ENCODE results near the gene C6orf62.

Gene C6orf62

GRCh38 chr6:24667378-24667803 is 51.6 kb downstream of the C6orf62 start:
- no peak for TF ChIP-seq CTCF (IDR thresholded peaks at IDR 0.05; ENCODE audit: control extremely low read depth, extremely low read depth, low read depth, missing control alignments)
- ChIA-PET POLR2A (interaction anchor here (0.7 kb wide), 1 partner anchor 54 kb away, joined by 3 read pairs; no protein-coding TSS in a partner anchor), CTCF (interaction anchor here (0.8 to 1.6 kb wide), 6 partner anchors 26 to 237 kb away, joined by 3 to 4 read pairs (median 3); no protein-coding TSS in a partner anchor)
- DNase-seq (ENCODE audit: extremely low spot score), result peak; percentile 20

GRCh38 chr6:24666641-24667377 is 52.1 kb downstream of the C6orf62 start, which contains the start of the genes ACOT13 and TDP2:
Gene ACOT13, plus strand, starts transcription at chr6:24667077. Its CDS starts 187 bp downstream, at chr6:24667264.
Gene TDP2, minus strand, starts transcription at chr6:24666899. Its CDS starts 37 bp downstream, at chr6:24666862.
- DNase-seq (ENCODE audit: extremely low spot score), result peak; percentile 96
- CTCF ChIA-PET, result interaction anchor here (0.8 to 1.6 kb wide), 6 partner anchors 26 to 236 kb away, joined by 3 to 4 read pairs (median 3); no protein-coding TSS in a partner anchor
- POLR2A ChIA-PET, result interaction anchor here (0.6 to 0.7 kb wide), 3 partner anchors 32 to 55 kb away, joined by 3 to 6 read pairs (median 3); partner anchors contain the start of gene C6orf62
- no peak for TF ChIP-seq CTCF (IDR thresholded peaks at IDR 0.05; ENCODE audit: control extremely low read depth, extremely low read depth, low read depth, missing control alignments)

- peak; percentile 43 for DNase-seq (ENCODE audit: extremely low spot score)
- no peak for TF ChIP-seq CTCF (IDR thresholded peaks at IDR 0.05; ENCODE audit: control extremely low read depth, extremely low read depth, low read depth, missing control alignments)
- ChIA-PET POLR2A (interaction anchor here (0.6 to 0.7 kb wide), 2 partner anchors 33 to 53 kb away, joined by 3 to 6 read pairs; partner anchors contain the start of gene C6orf62), CTCF (interaction anchor here (1.0 to 1.6 kb wide), 7 partner anchors 27 to 351 kb away, joined by 3 to 11 read pairs (median 3); no protein-coding TSS in a partner anchor)
Measured at GRCh38 chr6:24666097-24666640, 52.8 kb downstream of the C6orf62 start.

- ChIA-PET CTCF (interaction anchor here (0.9 to 1.4 kb wide), 3 partner anchors 12 to 381 kb away, joined by 4 to 11 read pairs (median 4); no protein-coding TSS in a partner anchor), POLR2A (no interaction called here)
- DNase-seq (ENCODE audit: extremely low spot score), result no peak
- no peak for TF ChIP-seq CTCF (IDR thresholded peaks at IDR 0.05; ENCODE audit: control extremely low read depth, extremely low read depth, low read depth, missing control alignments)
Measured at GRCh38 chr6:24664046-24664987, 54.6 kb downstream of the C6orf62 start.

- CTCF ChIA-PET, result interaction anchor here (0.9 kb wide), 1 partner anchor 10 kb away, joined by 3 read pairs; no protein-coding TSS in a partner anchor
- no peak for TF ChIP-seq CTCF (IDR thresholded peaks at IDR 0.05; ENCODE audit: control extremely low read depth, extremely low read depth, low read depth, missing control alignments)
- POLR2A ChIA-PET, result no interaction called here
- DNase-seq (ENCODE audit: extremely low spot score), result no peak
Measured at GRCh38 chr6:24663189-24663588, 55.8 kb downstream of the C6orf62 start.

Data from GM10248 (cell line).